Liver (tissue), 9 donors: ENCODE results near the gene CLPTM1. TPM values are rescaled to one million over a fixed set of nuclear protein-coding genes. Genes with fewer than 3 reads are reported as not detected.
A peak's percentile ranks its signal among the peaks of the same experiment; 100 is the strongest.
"Not testable (repeated sequence)": the region's sequence is repeated elsewhere in the genome, so short reads cannot be mapped to it uniquely, and the experiment has no call there.

Experiments used
- DNase-seq: peaks from one replicate; pipeline ENCODE4 v3.0.0-alpha.2; 2017; ENCODE audit warnings: low spot score
- H3K27ac ChIP-seq, 2 donors: one replicate each; pipeline ENCODE4 v1.7.0; 2013; ENCODE audit warnings: inconsistent platforms in 2 of 2, low read length in 2 of 2, control low read depth in 1 of 2, low read depth in 1 of 2, mild to moderate bottlenecking in 1 of 2
- H3K27me3 ChIP-seq, 4 donors: one replicate each; pipeline versions ENCODE4 v1.6.1 to v1.7.0; 2013; ENCODE audit warnings: low read length in 3 of 4, inconsistent platforms in 1 of 4, mild to moderate bottlenecking in 1 of 4, moderate library complexity in 1 of 4; ENCODE audit not compliant: control insufficient read depth in 4 of 4, insufficient read depth in 4 of 4
- H3K36me3 ChIP-seq, 4 donors: one replicate each; pipeline versions ENCODE4 v1.6.1 to v1.7.0; 2013; ENCODE audit warnings: low read length in 3 of 4, mild to moderate bottlenecking in 3 of 4, low read depth in 1 of 4, moderate library complexity in 1 of 4; ENCODE audit not compliant: control insufficient read depth in 4 of 4, insufficient read depth in 3 of 4
- H3K4me1 ChIP-seq, 4 donors: one replicate each; pipeline versions ENCODE4 v1.6.1 to v1.7.0; 2013; ENCODE audit warnings: low read length in 3 of 4, mild to moderate bottlenecking in 3 of 4, moderate library complexity in 1 of 4; ENCODE audit not compliant: control insufficient read depth in 4 of 4, insufficient read depth in 4 of 4
- H3K4me3 ChIP-seq, 3 donors: one replicate each; pipeline versions ENCODE4 v1.6.1 to v1.7.0; 2013; ENCODE audit warnings: low read length in 3 of 3, control low read depth in 1 of 3, low read depth in 1 of 3, mild to moderate bottlenecking in 1 of 3
- H3K9ac ChIP-seq, 2 donors: one replicate each; pipeline ENCODE4 v1.7.0; 2013; ENCODE audit warnings: low read length in 2 of 2, mild to moderate bottlenecking in 2 of 2, moderate library complexity in 2 of 2, control low read depth in 1 of 2, low read depth in 1 of 2
- H3K9me3 ChIP-seq, 4 donors: one replicate each; pipeline versions ENCODE4 v1.6.1 to v1.7.0; 2013; ENCODE audit warnings: low read length in 3 of 4; ENCODE audit not compliant: control insufficient read depth in 4 of 4
- FOXA1 ChIP-seq: IDR thresholded peaks from 2 replicates; pipeline ENCODE4 v1.6.1; 2016; ENCODE audit warnings: antibody characterized with exemption
- HNF4A ChIP-seq, 2 donors: conservative IDR thresholded peaks; 2 replicates each; pipeline ENCODE4 v1.6.1; 2016; ENCODE audit warnings: antibody characterized with exemption in 2 of 2, mild to moderate bottlenecking in 2 of 2
- HNF4G ChIP-seq: IDR thresholded peaks from 2 replicates; pipeline ENCODE4 v1.6.1; 2016; ENCODE audit warnings: antibody characterized with exemption
- JUND ChIP-seq, 2 donors: IDR thresholded peaks; 2 replicates each; pipeline ENCODE4 v1.6.1; 2016; ENCODE audit warnings: antibody characterized with exemption in 2 of 2
- NR2F2 ChIP-seq: IDR thresholded peaks from 2 replicates; pipeline ENCODE4 v1.6.1; 2016; ENCODE audit warnings: antibody characterized with exemption
- RAD21 ChIP-seq, 2 donors: IDR thresholded peaks; 2 replicates each; pipeline ENCODE4 v1.6.1; 2016; ENCODE audit warnings: antibody characterized with exemption in 2 of 2, mild to moderate bottlenecking in 2 of 2
- RXRA ChIP-seq, 2 donors: IDR thresholded peaks; 2 replicates each; pipeline ENCODE4 v1.6.1; 2017 to 2018; ENCODE audit warnings: antibody characterized with exemption in 2 of 2, mild to moderate bottlenecking in 1 of 2
- SP1 ChIP-seq: IDR thresholded peaks from 2 replicates; pipeline ENCODE4 v1.6.1; 2018; ENCODE audit warnings: antibody characterized with exemption, mild to moderate bottlenecking
- YY1 ChIP-seq: IDR thresholded peaks from 2 replicates; pipeline ENCODE4 v1.6.1; 2016; ENCODE audit warnings: antibody characterized with exemption, mild to moderate bottlenecking
- WGBS: extraction: QIAGEN DNeasy Blood & Tissue Kit; methylation state at CpG from one replicate; pipeline ENCODE4 v1.1.7; 2013; 5-methylcytosine and 5-hydroxymethylcytosine counted together
- polyA plus RNA-seq, 2 donors: library from polyadenylated mRNA; stranded (reverse) in 1 of 2; unstranded in 1 of 2; fragments of 200-250 nt in 1 of 2; fragments of >200 nt in 1 of 2; fragmentation: Nextera tagmentation in 1 of 2; extraction: Ambion mirVana in 1 of 2; gene quantifications; one replicate each; pipeline versions ENCODE4 v1.2.1 to v1.2.3, GENCODE V29; 2013 to 2015
- total RNA-seq, 2 donors: library from RNA; depleted of rRNA; stranded (reverse); fragments of >200 nt; gene quantifications; one replicate each; pipeline ENCODE4 v1.2.3, GENCODE V29; 2014
- TF ChIP-seq, protein P1 (sequence below): fragments of 150-350 bp; IDR thresholded peaks from 2 replicates; pipeline ENCODE4 v1.5.1; 2017; ENCODE audit warnings: improper control_type of control experiment, low read depth, low read length; ENCODE audit not compliant: missing input control
- TF ChIP-seq, protein P2 (sequence below): IDR thresholded peaks from 2 replicates; pipeline ENCODE4 v1.6.1; 2016; ENCODE audit warnings: antibody characterized with exemption, mild to moderate bottlenecking
- TF ChIP-seq, protein P3 (sequence below): IDR thresholded peaks from 2 replicates; pipeline ENCODE4 v1.6.1; 2016; ENCODE audit warnings: antibody characterized with exemption
- TF ChIP-seq, protein P4 (sequence below): IDR thresholded peaks from 2 replicates; pipeline ENCODE4 v1.6.1; 2016; ENCODE audit warnings: antibody characterized with exemption
- TF ChIP-seq, protein P5 (sequence below): IDR thresholded peaks from 2 replicates; pipeline ENCODE4 v1.6.1; 2016; ENCODE audit warnings: antibody characterized with exemption
- donor health status: healthy.
- donor health status: healthy.
- donor health status: healthy.
- donor health status: healthy.
- donor health status: healthy.

The CLPTM1 gene
- total and polyA plus RNA-seq, 4 donors, result 35.8 to 94.5 (median 51.5) TPM

DNA sequence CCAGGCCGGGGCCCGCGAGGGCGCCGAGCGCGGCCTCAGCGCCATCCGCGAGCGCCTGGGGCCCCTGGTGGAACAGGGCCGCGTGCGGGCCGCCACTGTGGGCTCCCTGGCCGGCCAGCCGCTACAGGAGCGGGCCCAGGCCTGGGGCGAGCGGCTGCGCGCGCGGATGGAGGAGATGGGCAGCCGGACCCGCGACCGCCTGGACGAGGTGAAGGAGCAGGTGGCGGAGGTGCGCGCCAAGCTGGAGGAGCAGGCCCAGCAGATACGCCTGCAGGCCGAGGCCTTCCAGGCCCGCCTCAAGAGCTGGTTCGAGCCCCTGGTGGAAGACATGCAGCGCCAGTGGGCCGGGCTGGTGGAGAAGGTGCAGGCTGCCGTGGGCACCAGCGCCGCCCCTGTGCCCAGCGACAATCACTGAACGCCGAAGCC lies 46.3 kb upstream of the CLPTM1 start:
- WGBS, result 83% methylated on average over 44 of the region's 44 CpGs
- no peak overlapping the region for H3K9ac ChIP-seq
- peak overlapping the region in 1 of 3 donors; percentile 70 for H3K4me3 ChIP-seq
- no peak for DNase-seq
- H3K4me1 ChIP-seq, result peaks cover 10 to 77% (median 42%) of the 10 kb centered on the region in 4 donors
- TF ChIP-seq HNF4G, result no peak
- TF ChIP-seq RAD21 (IDR thresholded peaks at IDR 0.05), result no peak
- TF ChIP-seq, protein P1, sequence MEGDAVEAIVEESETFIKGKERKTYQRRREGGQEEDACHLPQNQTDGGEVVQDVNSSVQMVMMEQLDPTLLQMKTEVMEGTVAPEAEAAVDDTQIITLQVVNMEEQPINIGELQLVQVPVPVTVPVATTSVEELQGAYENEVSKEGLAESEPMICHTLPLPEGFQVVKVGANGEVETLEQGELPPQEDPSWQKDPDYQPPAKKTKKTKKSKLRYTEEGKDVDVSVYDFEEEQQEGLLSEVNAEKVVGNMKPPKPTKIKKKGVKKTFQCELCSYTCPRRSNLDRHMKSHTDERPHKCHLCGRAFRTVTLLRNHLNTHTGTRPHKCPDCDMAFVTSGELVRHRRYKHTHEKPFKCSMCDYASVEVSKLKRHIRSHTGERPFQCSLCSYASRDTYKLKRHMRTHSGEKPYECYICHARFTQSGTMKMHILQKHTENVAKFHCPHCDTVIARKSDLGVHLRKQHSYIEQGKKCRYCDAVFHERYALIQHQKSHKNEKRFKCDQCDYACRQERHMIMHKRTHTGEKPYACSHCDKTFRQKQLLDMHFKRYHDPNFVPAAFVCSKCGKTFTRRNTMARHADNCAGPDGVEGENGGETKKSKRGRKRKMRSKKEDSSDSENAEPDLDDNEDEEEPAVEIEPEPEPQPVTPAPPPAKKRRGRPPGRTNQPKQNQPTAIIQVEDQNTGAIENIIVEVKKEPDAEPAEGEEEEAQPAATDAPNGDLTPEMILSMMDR, result no peak
- TF ChIP-seq YY1, result no peak
- no peak for TF ChIP-seq FOXA1
- TF ChIP-seq, protein P2, sequence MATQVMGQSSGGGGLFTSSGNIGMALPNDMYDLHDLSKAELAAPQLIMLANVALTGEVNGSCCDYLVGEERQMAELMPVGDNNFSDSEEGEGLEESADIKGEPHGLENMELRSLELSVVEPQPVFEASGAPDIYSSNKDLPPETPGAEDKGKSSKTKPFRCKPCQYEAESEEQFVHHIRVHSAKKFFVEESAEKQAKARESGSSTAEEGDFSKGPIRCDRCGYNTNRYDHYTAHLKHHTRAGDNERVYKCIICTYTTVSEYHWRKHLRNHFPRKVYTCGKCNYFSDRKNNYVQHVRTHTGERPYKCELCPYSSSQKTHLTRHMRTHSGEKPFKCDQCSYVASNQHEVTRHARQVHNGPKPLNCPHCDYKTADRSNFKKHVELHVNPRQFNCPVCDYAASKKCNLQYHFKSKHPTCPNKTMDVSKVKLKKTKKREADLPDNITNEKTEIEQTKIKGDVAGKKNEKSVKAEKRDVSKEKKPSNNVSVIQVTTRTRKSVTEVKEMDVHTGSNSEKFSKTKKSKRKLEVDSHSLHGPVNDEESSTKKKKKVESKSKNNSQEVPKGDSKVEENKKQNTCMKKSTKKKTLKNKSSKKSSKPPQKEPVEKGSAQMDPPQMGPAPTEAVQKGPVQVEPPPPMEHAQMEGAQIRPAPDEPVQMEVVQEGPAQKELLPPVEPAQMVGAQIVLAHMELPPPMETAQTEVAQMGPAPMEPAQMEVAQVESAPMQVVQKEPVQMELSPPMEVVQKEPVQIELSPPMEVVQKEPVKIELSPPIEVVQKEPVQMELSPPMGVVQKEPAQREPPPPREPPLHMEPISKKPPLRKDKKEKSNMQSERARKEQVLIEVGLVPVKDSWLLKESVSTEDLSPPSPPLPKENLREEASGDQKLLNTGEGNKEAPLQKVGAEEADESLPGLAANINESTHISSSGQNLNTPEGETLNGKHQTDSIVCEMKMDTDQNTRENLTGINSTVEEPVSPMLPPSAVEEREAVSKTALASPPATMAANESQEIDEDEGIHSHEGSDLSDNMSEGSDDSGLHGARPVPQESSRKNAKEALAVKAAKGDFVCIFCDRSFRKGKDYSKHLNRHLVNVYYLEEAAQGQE, result no peak
- TF ChIP-seq, protein P3, sequence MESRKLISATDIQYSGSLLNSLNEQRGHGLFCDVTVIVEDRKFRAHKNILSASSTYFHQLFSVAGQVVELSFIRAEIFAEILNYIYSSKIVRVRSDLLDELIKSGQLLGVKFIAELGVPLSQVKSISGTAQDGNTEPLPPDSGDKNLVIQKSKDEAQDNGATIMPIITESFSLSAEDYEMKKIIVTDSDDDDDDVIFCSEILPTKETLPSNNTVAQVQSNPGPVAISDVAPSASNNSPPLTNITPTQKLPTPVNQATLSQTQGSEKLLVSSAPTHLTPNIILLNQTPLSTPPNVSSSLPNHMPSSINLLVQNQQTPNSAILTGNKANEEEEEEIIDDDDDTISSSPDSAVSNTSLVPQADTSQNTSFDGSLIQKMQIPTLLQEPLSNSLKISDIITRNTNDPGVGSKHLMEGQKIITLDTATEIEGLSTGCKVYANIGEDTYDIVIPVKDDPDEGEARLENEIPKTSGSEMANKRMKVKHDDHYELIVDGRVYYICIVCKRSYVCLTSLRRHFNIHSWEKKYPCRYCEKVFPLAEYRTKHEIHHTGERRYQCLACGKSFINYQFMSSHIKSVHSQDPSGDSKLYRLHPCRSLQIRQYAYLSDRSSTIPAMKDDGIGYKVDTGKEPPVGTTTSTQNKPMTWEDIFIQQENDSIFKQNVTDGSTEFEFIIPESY, result no peak
- TF ChIP-seq, protein P4, sequence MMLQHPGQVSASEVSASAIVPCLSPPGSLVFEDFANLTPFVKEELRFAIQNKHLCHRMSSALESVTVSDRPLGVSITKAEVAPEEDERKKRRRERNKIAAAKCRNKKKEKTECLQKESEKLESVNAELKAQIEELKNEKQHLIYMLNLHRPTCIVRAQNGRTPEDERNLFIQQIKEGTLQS, result no peak
- no peak for TF ChIP-seq HNF4A (conservative IDR thresholded peaks at IDR 0.05)
- TF ChIP-seq, protein P5, sequence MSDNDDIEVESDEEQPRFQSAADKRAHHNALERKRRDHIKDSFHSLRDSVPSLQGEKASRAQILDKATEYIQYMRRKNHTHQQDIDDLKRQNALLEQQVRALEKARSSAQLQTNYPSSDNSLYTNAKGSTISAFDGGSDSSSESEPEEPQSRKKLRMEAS, result no peak
- no peaks in the 10 kb centered on the region for H3K27me3 ChIP-seq
- no peaks in the 10 kb centered on the region for H3K9me3 ChIP-seq
- H3K36me3 ChIP-seq, result no peaks in the 10 kb centered on the region
- peak overlapping the region in 1 of 2 donors; percentile 45 for H3K27ac ChIP-seq

DNA sequence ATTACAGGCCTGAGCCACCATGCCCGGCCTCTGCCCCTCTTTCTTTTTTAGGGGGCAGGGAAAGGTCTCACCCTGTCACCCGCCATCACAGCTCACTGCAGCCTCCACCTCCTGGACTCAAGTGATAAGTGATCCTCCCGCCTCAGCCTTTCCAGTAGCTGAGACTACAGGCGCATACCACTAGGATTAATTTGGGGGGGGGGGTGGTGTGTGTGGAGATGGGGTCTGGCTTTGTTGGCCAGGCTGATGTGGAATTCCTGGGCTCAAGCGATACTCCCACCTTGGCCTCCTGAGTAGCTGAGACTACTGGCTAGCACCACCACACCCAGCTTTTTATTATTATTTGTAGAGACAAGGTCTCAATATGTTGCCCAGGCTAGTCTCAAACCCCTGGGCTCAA lies 45.4 kb upstream of the CLPTM1 start:
- 77% methylated on average over 5 of the region's 5 CpGs for WGBS
- no peak for DNase-seq
- no peak overlapping the region for H3K9ac ChIP-seq
- no peaks in the 10 kb centered on the region for H3K36me3 ChIP-seq
- no peak for TF ChIP-seq JUND (IDR thresholded peaks at IDR 0.05)
- TF ChIP-seq RXRA (IDR thresholded peaks at IDR 0.05), result no peak
- TF ChIP-seq YY1, result no peak
- TF ChIP-seq SP1, result no peak
- TF ChIP-seq NR2F2, result no peak
- TF ChIP-seq RAD21 (IDR thresholded peaks at IDR 0.05), result no peak
- TF ChIP-seq, protein P5, result no peak
- TF ChIP-seq, protein P3, result no peak
- no peaks in the 10 kb centered on the region for H3K9me3 ChIP-seq
- H3K27me3 ChIP-seq, result no peaks in the 10 kb centered on the region
- H3K4me1 ChIP-seq, result peaks cover 4 to 67% (median 37%) of the 10 kb centered on the region in 4 donors
- H3K4me3 ChIP-seq, result no peak overlapping the region
- peak overlapping the region; percentile 2 to 45 for H3K27ac ChIP-seq

DNA sequence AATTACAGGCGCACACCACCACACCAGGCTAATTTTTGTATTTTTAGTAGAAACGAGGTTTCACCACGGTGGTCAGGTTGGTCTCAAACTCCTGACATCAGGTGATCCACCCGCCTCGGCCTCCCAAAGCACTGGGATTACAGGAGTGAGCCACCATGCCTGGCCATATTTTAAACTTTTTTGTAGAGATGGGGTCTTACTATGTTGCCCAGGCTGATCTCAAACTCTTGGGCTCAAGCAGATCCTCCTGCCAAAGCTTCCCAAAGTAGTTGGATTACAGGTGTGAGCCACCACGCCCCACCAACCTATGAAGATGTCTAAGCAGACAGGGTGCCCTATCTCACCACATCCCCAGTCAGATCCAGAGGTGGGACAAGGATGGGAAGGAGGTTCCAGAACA lies 43.3 kb upstream of the CLPTM1 start:
- H3K27me3 ChIP-seq, H3K9me3 ChIP-seq, H3K36me3 ChIP-seq, H3K4me3 ChIP-seq, DNase-seq, H3K9ac ChIP-seq: not testable (repeated sequence)
- WGBS, result 93% methylated on average over 6 of the region's 6 CpGs
- H3K4me1 ChIP-seq, result peaks cover 3 to 59% (median 39%) of the 10 kb centered on the region in 4 donors
- H3K27ac ChIP-seq, result peak overlapping the region; percentile 90 to 93
